Kidney (tissue), 14 donors: Measurements from ENCODE around the gene DNMT3L. TPM values are rescaled to one million over a fixed set of nuclear protein-coding genes. Genes with fewer than 3 reads are reported as not detected.
"Not testable (repeated sequence)": the region's sequence is repeated elsewhere in the genome, so short reads cannot be mapped to it uniquely, and the experiment has no call there.

ENCODE experiments used
- DNase-seq, 5 donors: peaks; one replicate each; pipeline ENCODE4 v3.0.0-alpha.2; 2013 to 2020
- FAIRE-seq: peaks from 2 replicates; lab custom pipeline; 2012; peaks lifted over from hg19 to GRCh38; lab: Jason Lieb, UNC
- H3K27ac ChIP-seq, 2 donors: one replicate each; pipeline ENCODE4 v1.7.0; 2013; ENCODE audit warnings: low read depth in 2 of 2, low read length in 2 of 2, inconsistent platforms in 1 of 2
- H3K27me3 ChIP-seq: one replicate; pipeline ENCODE4 v1.7.1; 2013; ENCODE audit warnings: low read length, inconsistent platforms; ENCODE audit not compliant: control insufficient read depth, insufficient read depth
- H3K36me3 ChIP-seq, 3 donors: one replicate each; pipeline versions ENCODE4 v1.7.0 to v1.7.1; 2013; ENCODE audit warnings: low read length in 3 of 3, control low read depth in 1 of 3, inconsistent platforms in 1 of 3; ENCODE audit not compliant: insufficient read depth in 3 of 3, control insufficient read depth in 2 of 3
- H3K4me1 ChIP-seq, 3 donors: one replicate each; pipeline versions ENCODE4 v1.7.0 to v1.7.1; 2013; ENCODE audit warnings: low read length in 3 of 3, inconsistent platforms in 1 of 3, low read depth in 1 of 3; ENCODE audit not compliant: control insufficient read depth in 2 of 3, insufficient read depth in 2 of 3
- H3K4me3 ChIP-seq, 3 donors: one replicate each; pipeline versions ENCODE4 v1.7.0 to v1.8.1; 2013; ENCODE audit warnings: low read length in 3 of 3, control low read depth in 1 of 3, inconsistent platforms in 1 of 3
- H3K9ac ChIP-seq, 3 donors: one replicate each; pipeline versions ENCODE4 v1.7.0 to v1.7.1; 2013; ENCODE audit warnings: low read length in 3 of 3, control low read depth in 1 of 3, inconsistent platforms in 1 of 3
- H3K9me3 ChIP-seq, 3 donors: one replicate each; pipeline versions ENCODE4 v1.7.0 to v1.7.1; 2013; ENCODE audit warnings: low read length in 3 of 3, control low read depth in 1 of 3, inconsistent platforms in 1 of 3; ENCODE audit not compliant: control insufficient read depth in 2 of 3, insufficient read depth in 1 of 3
- CTCF ChIP-seq: IDR thresholded peaks from 3 replicates; pipeline ENCODE4 v1.5.1; 2012; ENCODE audit warnings: mild to moderate bottlenecking, moderate library complexity, borderline replicate concordance; ENCODE audit not compliant: insufficient read depth; ENCODE audit errors: extremely low read depth
- intact Hi-C: fragments of 100-400 bp; cut with DNase I; formaldehyde crosslinking; loops from one replicate; pipeline ENCODE4 v1.11.1; 2022
- polyA plus RNA-seq: library from polyadenylated mRNA; stranded (reverse); fragments of 350-450 nt; fragmentation: Illumina TruSeq; extraction: RNeasy Lipid Tissue Mini Kit (QIAGEN cat#74804); gene quantifications from one replicate; pipeline ENCODE4 v1.2.3, GENCODE V29; 2014; ENCODE audit warnings: low read depth, low replicate concordance; ENCODE audit not compliant: insufficient read depth
- total RNA-seq: library from RNA; stranded (reverse); fragmentation: NEBNext Ultra II Directional; extraction: Animal tissue kit (Norgen Biotek cat#: 25700); gene quantifications from one replicate; pipeline ENCODE4 v1.2.1, GENCODE V29; 2021
- donor health status: control.
- donor health status: control.
- donor health status: control.
- donor health status: control.
- donor health status: control.
- donor health status: DM: yes; HTN: yes; CAD: no.
- donor health status: Normal renal cell carcinoma (clear cell type).

The DNMT3L gene
- total and polyA plus RNA-seq, 2 donors from 2014 or later: 0.47 TPM; not detected in 1

GRCh38 chr21:44286086-44286715, 24.5 kb upstream of the DNMT3L start:
- FAIRE-seq: no peak
- intact Hi-C loops: no loop called here
- DNase-seq: peak in 1 of 5 donors; percentile 66

GRCh38 chr21:44285138-44285992, 23.7 kb upstream of the DNMT3L start, which contains the start of gene AIRE:
AIRE (plus strand) TSS chr21:44285876; CDS start chr21:44286007, 131 bp downstream.
- Histone ChIP-seq H3K4me1 (no peaks in the 10 kb centered on the region), H3K4me3 (no peak within 1 kb of the TSS), H3K27ac (no peak within 1 kb of the TSS), H3K9ac (no peak within 1 kb of the TSS), H3K36me3 (no peaks in the 10 kb centered on the region), H3K27me3 (no peaks in the 10 kb centered on the region), H3K9me3 (no peaks in the 10 kb centered on the region)
- no peak for TF ChIP-seq CTCF
- DNase-seq (peak in 3 of 5 donors; percentile 20 to 83 (median 55)), FAIRE-seq (no peak)
- intact Hi-C loops: no loop called here

More at GRCh38 chr21:44286086-44286715, 24.5 kb upstream of the DNMT3L start:
- Histone ChIP-seq H3K4me3 (no peak overlapping the region), H3K36me3 (no peaks in the 10 kb centered on the region), H3K27me3 (no peaks in the 10 kb centered on the region), H3K9me3 (no peaks in the 10 kb centered on the region), H3K9ac (no peak overlapping the region), H3K4me1 (no peaks in the 10 kb centered on the region), H3K27ac (no peak overlapping the region)
- TF ChIP-seq CTCF: no peak

GRCh38 chr21:44283948-44284347, 22.3 kb upstream of the DNMT3L start:
- DNase-seq (peak in 1 of 5 donors; percentile 73), FAIRE-seq (no peak)
- Histone ChIP-seq H3K9me3 (no peaks in the 10 kb centered on the region), H3K27me3 (no peaks in the 10 kb centered on the region), H3K4me3 (no peak overlapping the region), H3K27ac (no peak overlapping the region), H3K4me1 (no peaks in the 10 kb centered on the region), H3K36me3 (no peaks in the 10 kb centered on the region), H3K9ac (no peak overlapping the region)
- TF ChIP-seq CTCF: no peak
- intact Hi-C loops: no loop called here

GRCh38 chr21:44283211-44283785, 21.6 kb upstream of the DNMT3L start:
- H3K27ac ChIP-seq, H3K4me3 ChIP-seq, H3K27me3 ChIP-seq, FAIRE-seq, H3K4me1 ChIP-seq, intact Hi-C loops, H3K36me3 ChIP-seq, H3K9ac ChIP-seq, H3K9me3 ChIP-seq: not testable (repeated sequence)
- peak in 1 of 5 donors; percentile 29 for DNase-seq
